ENCODE data around the gene DTD1.

Gene DTD1

DNA sequence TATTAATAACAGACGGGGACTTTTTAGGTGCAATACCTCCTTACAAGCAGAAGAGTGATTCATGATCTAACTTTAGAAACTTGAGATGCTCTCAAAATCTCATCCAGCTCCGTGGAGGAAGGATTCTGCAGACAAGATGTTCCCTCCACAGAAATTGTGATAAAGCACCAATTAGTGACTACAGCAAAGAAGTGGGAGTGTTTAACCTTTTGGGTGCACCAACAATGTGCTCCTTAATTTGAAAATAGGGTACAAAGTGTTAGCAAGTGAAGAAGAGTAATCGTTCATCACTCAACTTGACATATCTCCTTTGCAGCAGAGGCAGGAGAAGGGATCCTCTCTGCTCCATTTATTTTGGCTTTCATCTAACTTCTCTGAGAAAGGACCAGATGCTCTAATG lies 202.9 kb downstream of the DTD1 start:
- Histone ChIP-seq H3K4me3 (ENCODE audit: low read depth, low read length) (no peak overlapping the region), H3K9me3 (ENCODE audit: control insufficient read depth, insufficient read depth, low read length) (peaks cover 8% of the 10 kb centered on the region; the same call in 1 of the 2 replicates), H3K27me3 (ENCODE audit: control insufficient read depth, insufficient read depth, low read length) (peaks cover 18% of the 10 kb centered on the region), H3K9ac (ENCODE audit: low read depth, low read length) (no peak overlapping the region), H3K4me1 (ENCODE audit: control insufficient read depth, insufficient read depth, low read length) (no peaks in the 10 kb centered on the region), H3K27ac (ENCODE audit: low read depth, low read length) (no peak overlapping the region), H3K36me3 (ENCODE audit: control insufficient read depth, insufficient read depth, low read length) (no peaks in the 10 kb centered on the region)

DNA sequence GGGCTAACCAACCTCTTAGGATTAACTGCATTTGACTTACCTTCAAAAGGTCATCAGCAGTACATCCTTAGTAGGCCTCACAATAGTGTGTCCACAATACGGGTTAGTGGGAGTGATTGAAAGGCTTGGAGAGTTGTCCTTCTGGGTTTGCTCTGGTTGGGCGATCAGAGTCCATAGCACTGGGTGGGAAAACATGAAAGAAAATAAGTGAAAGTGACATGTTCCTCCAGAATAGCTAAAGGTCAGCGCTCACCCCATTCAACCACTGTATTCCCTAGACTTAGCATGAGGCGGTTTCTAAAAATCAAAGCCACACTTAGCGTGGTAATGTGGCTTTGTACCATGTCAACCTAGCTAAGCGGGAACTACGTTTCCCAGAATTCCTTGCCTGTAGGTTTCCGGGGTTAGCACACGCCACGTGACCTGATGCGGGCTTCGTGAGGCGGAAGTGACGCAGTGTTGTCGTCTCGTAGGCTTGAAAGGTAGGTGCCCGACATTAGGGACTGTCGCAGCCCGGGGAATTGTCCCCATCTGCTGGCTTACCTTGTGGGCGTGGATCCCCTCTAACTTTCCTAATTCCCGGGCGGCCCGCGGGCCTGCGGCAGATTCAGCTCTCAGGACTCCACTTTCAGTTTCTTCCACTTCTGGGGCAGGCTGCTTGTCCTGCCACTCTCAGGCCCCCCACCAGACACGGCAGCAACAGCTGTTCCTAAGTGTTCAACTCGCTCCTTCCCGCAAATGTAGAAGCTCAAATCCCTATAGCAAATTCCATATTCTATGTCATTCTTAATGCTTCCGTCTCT lies 206.0 kb downstream of the DTD1 start:
- H3K27ac ChIP-seq (ENCODE audit: low read depth, low read length), result peak overlapping the region; percentile 37

DNA sequence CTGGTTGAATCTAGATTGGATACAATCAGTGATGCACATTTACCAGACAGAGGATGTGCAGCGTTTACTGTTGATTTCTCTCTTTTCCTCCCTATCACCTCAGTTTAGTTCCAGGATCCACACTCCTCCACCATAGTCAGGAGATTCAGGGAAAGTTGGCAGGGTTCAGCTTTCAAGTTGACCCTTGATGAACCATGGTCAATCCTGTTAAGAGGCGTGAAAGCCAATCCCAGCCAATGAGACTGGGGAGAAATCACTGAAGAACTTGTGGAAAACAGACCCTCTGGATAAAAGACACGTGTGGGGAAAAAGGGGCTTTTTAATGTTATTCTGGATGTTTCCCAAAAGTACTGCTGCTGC lies 206.6 kb downstream of the DTD1 start:
- peak overlapping the region; percentile 87 for H3K4me3 ChIP-seq (ENCODE audit: low read depth, low read length)
- H3K9ac ChIP-seq (ENCODE audit: low read depth, low read length), result peak overlapping the region; percentile 73; the same call in 1 of the 2 replicates
- no peaks in the 10 kb centered on the region for H3K4me1 ChIP-seq (ENCODE audit: control insufficient read depth, insufficient read depth, low read length)
- H3K27ac ChIP-seq (ENCODE audit: low read depth, low read length), result peak overlapping the region; percentile 37
- H3K27me3 ChIP-seq (ENCODE audit: control insufficient read depth, insufficient read depth, low read length), result peaks cover 17% of the 10 kb centered on the region
- H3K36me3 ChIP-seq (ENCODE audit: control insufficient read depth, insufficient read depth, low read length), result no peaks in the 10 kb centered on the region
- H3K9me3 ChIP-seq (ENCODE audit: control insufficient read depth, insufficient read depth, low read length), result no peaks in the 10 kb centered on the region

More for the DNA sequence above, 206.0 kb downstream of the DTD1 start:
- Histone ChIP-seq H3K4me3 (ENCODE audit: low read depth, low read length) (peak overlapping the region; percentile 87), H3K9ac (ENCODE audit: low read depth, low read length) (peak overlapping the region; percentile 73), H3K36me3 (ENCODE audit: control insufficient read depth, insufficient read depth, low read length) (no peaks in the 10 kb centered on the region), H3K27me3 (ENCODE audit: control insufficient read depth, insufficient read depth, low read length) (peaks cover 18% of the 10 kb centered on the region), H3K9me3 (ENCODE audit: control insufficient read depth, insufficient read depth, low read length) (no peaks in the 10 kb centered on the region), H3K4me1 (ENCODE audit: control insufficient read depth, insufficient read depth, low read length) (no peaks in the 10 kb centered on the region)

DNA sequence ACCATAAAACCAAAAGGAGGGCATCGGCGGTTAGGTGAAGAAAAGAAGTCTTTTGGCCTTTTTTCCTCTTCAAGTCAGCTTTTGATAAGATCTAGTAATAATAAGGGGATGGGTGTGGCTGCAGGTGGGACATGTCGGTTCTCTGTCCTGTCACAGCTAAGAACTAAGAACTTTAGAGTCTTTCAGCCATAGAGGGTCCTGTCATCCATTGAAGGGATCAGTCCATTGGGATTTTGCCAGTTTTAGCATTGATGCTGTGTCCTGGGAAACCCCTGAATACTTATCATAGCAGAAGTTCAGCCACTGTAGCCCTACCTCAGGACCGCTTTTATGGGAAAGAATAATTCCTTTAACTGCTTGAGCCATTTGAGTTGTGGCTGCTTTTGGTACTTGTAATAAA lies 207.5 kb downstream of the DTD1 start:
- no peak overlapping the region for H3K9ac ChIP-seq (ENCODE audit: low read depth, low read length)
- peaks cover 11% of the 10 kb centered on the region for H3K27me3 ChIP-seq (ENCODE audit: control insufficient read depth, insufficient read depth, low read length)
- no peaks in the 10 kb centered on the region for H3K4me1 ChIP-seq (ENCODE audit: control insufficient read depth, insufficient read depth, low read length)
- no peaks in the 10 kb centered on the region for H3K9me3 ChIP-seq (ENCODE audit: control insufficient read depth, insufficient read depth, low read length)
- H3K36me3 ChIP-seq (ENCODE audit: control insufficient read depth, insufficient read depth, low read length), result no peaks in the 10 kb centered on the region
- no peak overlapping the region for H3K4me3 ChIP-seq (ENCODE audit: low read depth, low read length)
- H3K27ac ChIP-seq (ENCODE audit: low read depth, low read length), result no peak overlapping the region

DNA sequence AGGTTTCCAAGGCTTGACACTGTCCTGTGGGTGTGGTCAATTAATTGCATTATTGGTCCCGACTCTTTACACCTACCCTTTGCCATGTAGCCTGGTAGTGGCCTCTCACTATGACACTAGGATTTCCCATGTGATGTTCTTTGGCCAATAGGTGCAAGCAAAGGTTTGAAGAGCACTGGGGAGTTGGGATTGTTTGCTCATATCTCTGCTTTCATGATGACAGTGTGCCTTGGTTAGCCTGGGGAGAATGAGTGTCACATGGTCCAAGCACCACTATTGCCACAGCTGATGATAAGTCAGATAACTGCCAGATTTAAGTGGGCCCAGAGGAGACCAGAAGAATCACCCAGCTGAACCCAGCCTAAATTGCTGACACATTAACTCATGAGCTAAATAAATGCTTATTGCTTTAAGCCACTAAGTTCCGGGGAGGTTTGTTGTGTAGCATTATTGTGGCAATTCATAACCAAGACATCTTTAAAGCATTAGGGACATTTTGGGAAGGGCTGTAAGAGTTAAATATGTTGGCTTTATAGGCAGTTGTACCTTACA lies 208.5 kb downstream of the DTD1 start:
- Histone ChIP-seq H3K27ac (ENCODE audit: low read depth, low read length) (no peak overlapping the region), H3K36me3 (ENCODE audit: control insufficient read depth, insufficient read depth, low read length) (no peaks in the 10 kb centered on the region), H3K27me3 (ENCODE audit: control insufficient read depth, insufficient read depth, low read length) (peaks cover 5% of the 10 kb centered on the region), H3K9me3 (ENCODE audit: control insufficient read depth, insufficient read depth, low read length) (no peaks in the 10 kb centered on the region), H3K4me3 (ENCODE audit: low read depth, low read length) (no peak overlapping the region), H3K4me1 (ENCODE audit: control insufficient read depth, insufficient read depth, low read length) (no peaks in the 10 kb centered on the region), H3K9ac (ENCODE audit: low read depth, low read length) (no peak overlapping the region)

DNA sequence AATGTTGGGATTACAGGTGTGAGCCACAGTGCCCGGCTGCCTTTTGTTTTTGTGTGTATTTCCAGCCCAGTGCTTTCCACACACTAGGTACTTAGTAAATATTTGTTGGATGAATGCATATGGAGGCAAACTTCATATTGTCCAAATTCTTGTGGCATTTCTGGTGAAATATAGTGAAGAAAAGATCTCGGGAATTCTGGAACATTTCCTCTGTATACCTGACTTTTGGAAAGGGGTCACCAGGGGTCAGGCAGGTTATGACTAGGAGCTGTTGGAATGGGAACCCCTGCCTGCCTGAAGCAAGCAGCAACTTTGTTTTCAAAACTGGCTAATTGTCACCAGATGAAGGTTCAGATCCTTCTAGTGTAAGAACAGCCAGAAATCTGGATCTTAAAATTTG lies 213.7 kb downstream of the DTD1 start:
- no peaks in the 10 kb centered on the region for H3K4me1 ChIP-seq (ENCODE audit: control insufficient read depth, insufficient read depth, low read length)
- H3K36me3 ChIP-seq (ENCODE audit: control insufficient read depth, insufficient read depth, low read length), result no peaks in the 10 kb centered on the region
- no peak overlapping the region for H3K4me3 ChIP-seq (ENCODE audit: low read depth, low read length)
- no peak overlapping the region for H3K9ac ChIP-seq (ENCODE audit: low read depth, low read length)
- H3K27me3 ChIP-seq (ENCODE audit: control insufficient read depth, insufficient read depth, low read length), result no peaks in the 10 kb centered on the region; the same call in 1 of the 2 replicates
- H3K9me3 ChIP-seq (ENCODE audit: control insufficient read depth, insufficient read depth, low read length), result no peaks in the 10 kb centered on the region
- H3K27ac ChIP-seq (ENCODE audit: low read depth, low read length), result no peak overlapping the region

DNA sequence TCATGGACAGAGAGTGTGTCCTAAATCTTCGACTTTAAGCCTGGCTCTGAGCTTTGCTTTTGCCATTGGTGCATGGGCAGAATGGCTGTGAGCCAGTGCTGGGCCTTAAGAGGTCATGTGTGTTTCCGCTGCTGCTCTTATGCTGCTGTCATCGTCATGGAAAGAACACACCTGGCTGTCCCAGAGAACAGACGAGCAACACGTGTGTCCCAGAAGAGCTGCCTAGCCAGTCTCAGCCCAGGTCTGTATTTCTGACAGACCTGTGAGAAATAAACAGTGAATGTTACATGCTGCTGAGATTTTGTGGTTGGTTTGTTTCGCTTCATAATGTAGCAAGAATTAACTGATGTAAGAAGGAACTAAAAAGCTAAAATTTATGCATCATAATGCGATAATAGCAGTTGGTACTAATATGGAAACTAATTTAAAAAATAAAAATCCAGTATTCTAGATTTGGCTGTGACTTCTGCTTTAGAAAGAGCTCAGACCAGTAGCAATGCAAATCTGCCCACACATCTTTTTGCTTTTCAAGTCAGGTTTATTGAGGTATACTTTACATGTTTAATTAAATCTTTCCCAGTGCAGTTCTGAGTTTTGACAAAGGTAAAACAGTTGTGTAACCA lies 214.3 kb downstream of the DTD1 start:
- Histone ChIP-seq H3K36me3 (ENCODE audit: control insufficient read depth, insufficient read depth, low read length) (no peaks in the 10 kb centered on the region), H3K27ac (ENCODE audit: low read depth, low read length) (no peak overlapping the region), H3K4me1 (ENCODE audit: control insufficient read depth, insufficient read depth, low read length) (no peaks in the 10 kb centered on the region), H3K9ac (ENCODE audit: low read depth, low read length) (no peak overlapping the region), H3K9me3 (ENCODE audit: control insufficient read depth, insufficient read depth, low read length) (no peaks in the 10 kb centered on the region), H3K27me3 (ENCODE audit: control insufficient read depth, insufficient read depth, low read length) (no peaks in the 10 kb centered on the region; the same call in 1 of the 2 replicates), H3K4me3 (ENCODE audit: low read depth, low read length) (no peak overlapping the region)

DNA sequence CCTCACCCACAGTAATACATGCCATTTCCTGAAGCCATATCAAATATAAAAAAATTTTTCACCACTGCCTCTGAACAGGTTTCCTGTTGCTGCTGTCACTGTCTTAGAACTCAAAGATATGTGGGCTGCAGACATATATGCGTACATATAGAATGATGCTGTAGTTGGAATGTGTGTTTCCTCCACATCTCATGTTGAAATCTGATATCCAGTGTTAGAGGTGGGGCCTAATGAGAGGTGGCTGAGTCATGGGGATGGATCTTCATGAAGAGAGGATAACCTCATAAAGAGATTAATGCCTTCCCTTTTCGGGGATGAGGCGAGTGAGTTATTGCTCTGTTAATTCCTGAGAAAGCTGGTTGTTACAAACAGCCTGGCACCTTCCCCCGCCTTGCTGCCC lies 218.0 kb downstream of the DTD1 start:
- Histone ChIP-seq H3K36me3 (ENCODE audit: control insufficient read depth, insufficient read depth, low read length) (no peaks in the 10 kb centered on the region), H3K9ac (ENCODE audit: low read depth, low read length) (no peak overlapping the region), H3K27ac (ENCODE audit: low read depth, low read length) (no peak overlapping the region), H3K27me3 (ENCODE audit: control insufficient read depth, insufficient read depth, low read length) (no peaks in the 10 kb centered on the region), H3K4me1 (ENCODE audit: control insufficient read depth, insufficient read depth, low read length) (no peaks in the 10 kb centered on the region), H3K9me3 (ENCODE audit: control insufficient read depth, insufficient read depth, low read length) (no peaks in the 10 kb centered on the region), H3K4me3 (ENCODE audit: low read depth, low read length) (no peak overlapping the region)

DNA sequence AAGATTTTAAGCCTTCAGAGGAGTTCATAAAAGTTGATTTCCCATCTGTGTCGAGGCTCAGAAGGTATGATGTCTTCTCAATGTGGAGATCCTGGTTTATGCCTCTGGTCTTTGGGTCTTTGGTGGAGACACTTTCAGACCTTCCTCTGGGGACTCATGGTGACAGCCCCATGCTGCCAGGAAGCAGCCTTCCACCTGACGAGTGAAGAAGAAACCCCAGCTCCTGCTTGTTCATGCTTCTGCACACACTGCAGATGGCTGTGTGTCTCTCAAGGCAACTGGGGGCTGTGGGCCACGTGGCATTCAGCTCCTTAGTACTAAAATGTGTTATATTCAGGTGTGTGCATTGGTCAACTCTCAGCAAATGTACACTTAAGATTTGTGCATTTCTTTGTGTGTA lies 220.9 kb downstream of the DTD1 start:
- H3K27ac ChIP-seq (ENCODE audit: low read depth, low read length), result no peak overlapping the region
- H3K27me3 ChIP-seq (ENCODE audit: control insufficient read depth, insufficient read depth, low read length), result no peaks in the 10 kb centered on the region
- H3K9me3 ChIP-seq (ENCODE audit: control insufficient read depth, insufficient read depth, low read length), result no peaks in the 10 kb centered on the region
- H3K9ac ChIP-seq (ENCODE audit: low read depth, low read length), result no peak overlapping the region
- H3K4me3 ChIP-seq (ENCODE audit: low read depth, low read length), result no peak overlapping the region
- no peaks in the 10 kb centered on the region for H3K36me3 ChIP-seq (ENCODE audit: control insufficient read depth, insufficient read depth, low read length)
- H3K4me1 ChIP-seq (ENCODE audit: control insufficient read depth, insufficient read depth, low read length), result no peaks in the 10 kb centered on the region

DNA sequence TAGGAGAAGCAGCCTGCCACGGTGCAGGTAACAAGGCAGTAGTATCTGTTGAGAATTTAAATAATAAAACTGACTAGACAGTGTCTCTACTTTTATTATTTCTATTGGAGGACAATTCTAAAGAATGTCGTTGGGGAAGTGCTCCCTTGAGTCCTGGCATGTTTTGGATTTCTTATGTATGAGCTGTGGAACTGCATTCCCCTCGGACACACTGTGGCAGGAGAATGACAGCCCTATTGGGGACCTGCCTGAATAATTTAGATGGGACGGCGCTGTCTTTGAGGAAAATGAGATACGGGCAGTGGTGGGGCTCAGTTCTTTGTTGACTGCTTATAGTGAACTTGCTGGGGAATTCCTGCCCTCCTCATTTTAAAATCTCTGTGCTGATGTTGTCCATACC lies 223.3 kb downstream of the DTD1 start:
- no peak overlapping the region for H3K9ac ChIP-seq (ENCODE audit: low read depth, low read length)
- no peaks in the 10 kb centered on the region for H3K27me3 ChIP-seq (ENCODE audit: control insufficient read depth, insufficient read depth, low read length)
- no peak overlapping the region for H3K27ac ChIP-seq (ENCODE audit: low read depth, low read length)
- no peaks in the 10 kb centered on the region for H3K36me3 ChIP-seq (ENCODE audit: control insufficient read depth, insufficient read depth, low read length)
- H3K4me1 ChIP-seq (ENCODE audit: control insufficient read depth, insufficient read depth, low read length), result no peaks in the 10 kb centered on the region
- no peaks in the 10 kb centered on the region for H3K9me3 ChIP-seq (ENCODE audit: control insufficient read depth, insufficient read depth, low read length)
- H3K4me3 ChIP-seq (ENCODE audit: low read depth, low read length), result no peak overlapping the region

DNA sequence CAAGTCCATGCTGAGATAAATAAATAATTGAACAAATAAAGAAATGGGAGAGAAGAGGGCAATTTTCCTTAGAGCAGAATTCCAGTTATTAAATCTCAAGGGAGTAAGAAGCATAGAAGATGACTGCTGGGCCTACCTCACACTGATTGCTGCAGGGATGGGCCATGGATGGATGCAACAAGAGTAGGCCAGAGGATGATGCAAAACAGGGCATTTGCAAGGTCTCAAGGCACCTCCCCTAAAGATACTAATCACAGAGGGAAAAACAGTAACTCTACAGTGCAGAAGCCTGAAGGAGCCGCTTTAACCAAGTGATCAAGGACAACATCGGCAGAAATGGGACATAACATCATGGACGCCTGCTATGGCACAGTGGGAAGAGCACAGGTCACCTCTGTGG lies 224.1 kb downstream of the DTD1 start:
- H3K9me3 ChIP-seq (ENCODE audit: control insufficient read depth, insufficient read depth, low read length), result no peaks in the 10 kb centered on the region
- no peak overlapping the region for H3K9ac ChIP-seq (ENCODE audit: low read depth, low read length)

More for the DNA sequence above, 224.1 kb downstream of the DTD1 start:
- Histone ChIP-seq H3K27ac (ENCODE audit: low read depth, low read length) (no peak overlapping the region), H3K27me3 (ENCODE audit: control insufficient read depth, insufficient read depth, low read length) (no peaks in the 10 kb centered on the region), H3K36me3 (ENCODE audit: control insufficient read depth, insufficient read depth, low read length) (no peaks in the 10 kb centered on the region), H3K4me1 (ENCODE audit: control insufficient read depth, insufficient read depth, low read length) (no peaks in the 10 kb centered on the region), H3K4me3 (ENCODE audit: low read depth, low read length) (no peak overlapping the region)

Data from HUES48 (cell line).